Smooth muscle cell (in vitro differentiated cells): ENCODE results near the gene GRIP1. TPM values are rescaled to one million over a fixed set of nuclear protein-coding genes. Genes with fewer than 3 reads are reported as not detected.
A peak's percentile ranks its signal among the peaks of the same experiment; 100 is the strongest.

ENCODE experiments used
- DNase-seq: peaks from one replicate; lab custom pipeline; 2025; ENCODE audit not compliant: unreplicated experiment; lab: John Stamatoyannopoulos, UW
- H2AFZ ChIP-seq: fragments of 200-600 bp; sonication (generic); 2 replicates; pipeline ENCODE4 v1.6.0; 2016; ENCODE audit warnings: antibody characterized with exemption, low read depth, mild to moderate bottlenecking
- H3F3A ChIP-seq: fragments of 200-600 bp; sonication (generic); 2 replicates; pipeline ENCODE4 v1.6.0; 2017; ENCODE audit warnings: antibody characterized with exemption, low read depth
- H3K27ac ChIP-seq: fragments of 200-600 bp; sonication (generic); 2 replicates; pipeline ENCODE4 v1.5.1; 2016; ENCODE audit warnings: low read depth, mild to moderate bottlenecking
- H3K27me3 ChIP-seq: fragments of 200-600 bp; sonication (generic); 2 replicates; pipeline ENCODE4 v1.6.1; 2016; ENCODE audit warnings: low read depth, mild to moderate bottlenecking
- H3K36me3 ChIP-seq: fragments of 200-600 bp; sonication (generic); 2 replicates; pipeline ENCODE4 v1.5.1; 2016; ENCODE audit warnings: low read depth
- H3K4me1 ChIP-seq: fragments of 200-600 bp; sonication (generic); 2 replicates; pipeline ENCODE4 v1.5.1; 2016; ENCODE audit warnings: low read depth
- H3K4me2 ChIP-seq: fragments of 200-600 bp; sonication (generic); 2 replicates; pipeline ENCODE4 v1.6.0; 2016; ENCODE audit warnings: mild to moderate bottlenecking
- H3K4me3 ChIP-seq: fragments of 200-600 bp; sonication (generic); 2 replicates; pipeline ENCODE4 v1.5.1; 2016; ENCODE audit warnings: mild to moderate bottlenecking
- H3K79me2 ChIP-seq: fragments of 200-600 bp; sonication (generic); 2 replicates; pipeline ENCODE4 v1.6.0; 2016; ENCODE audit warnings: low read depth, mild to moderate bottlenecking
- H3K9ac ChIP-seq: fragments of 200-600 bp; sonication (generic); 2 replicates; pipeline ENCODE4 v1.6.0; 2016; ENCODE audit warnings: low read depth
- H3K9me3 ChIP-seq: fragments of 200-600 bp; sonication (generic); replicated peaks from 2 replicates; pipeline ENCODE4 v1.5.1; 2016; ENCODE audit warnings: low read depth
- H4K20me1 ChIP-seq: fragments of 200-600 bp; sonication (generic); 2 replicates; pipeline ENCODE4 v1.6.0; 2016; ENCODE audit warnings: low read depth
- WGBS: methylation state at CpG from one replicate; pipeline ENCODE4 v1.1.7; 2016; ENCODE audit warnings: low lambda C conversion rate; 5-methylcytosine and 5-hydroxymethylcytosine counted together
- polyA plus RNA-seq: library from polyadenylated mRNA; unstranded; fragments of >200 nt; fragmentation: Nextera tagmentation; extraction: Ambion mirVana; gene quantifications from 2 replicates; pipeline ENCODE4 v1.2.1, GENCODE V29; 2016
- total RNA-seq: library from RNA; depleted of rRNA; stranded (reverse); fragments of >200 nt; gene quantifications from 2 replicates; pipeline ENCODE4 v1.2.3, GENCODE V29; 2014
- TF ChIP-seq, protein P1 (sequence below): fragments of 200-600 bp; sonication (generic); IDR thresholded peaks from 2 replicates; pipeline ENCODE4 v1.5.1; 2017; ENCODE audit warnings: borderline replicate concordance, mild to moderate bottlenecking, antibody characterized with exemption; ENCODE audit not compliant: insufficient read depth, poor library complexity, severe bottlenecking

GRIP1 gene
- total and polyA plus RNA-seq, 2 experiments from 2014 or later: 4.0 to 5.9 TPM

DNA sequence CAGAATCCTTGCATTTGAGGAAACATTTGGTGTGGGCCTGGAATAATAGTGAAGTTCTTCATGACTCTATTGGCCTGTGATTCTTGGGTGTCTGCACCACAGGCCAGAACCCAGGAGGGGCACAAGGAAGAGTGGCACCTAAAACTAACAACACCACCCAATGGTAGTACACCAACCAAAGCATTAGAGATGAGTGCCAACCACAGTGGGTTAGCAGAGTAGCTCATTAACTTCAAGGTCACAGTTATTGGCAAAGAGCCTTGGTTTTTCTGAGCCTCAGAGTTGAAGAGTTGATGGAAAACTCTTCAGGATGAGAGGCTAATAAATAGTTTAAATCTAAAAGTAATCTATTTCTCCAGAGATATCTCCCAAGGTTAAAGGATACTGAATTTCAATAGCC is 319.6 kb downstream of the GRIP1 start:
- no peaks in the 10 kb centered on the region for H3K36me3 ChIP-seq
- H2AFZ ChIP-seq: no peak overlapping the region
- DNase-seq: no peak
- H3K9me3 ChIP-seq: no peaks in the 10 kb centered on the region
- no peaks in the 10 kb centered on the region for H4K20me1 ChIP-seq
- TF ChIP-seq, protein P1, sequence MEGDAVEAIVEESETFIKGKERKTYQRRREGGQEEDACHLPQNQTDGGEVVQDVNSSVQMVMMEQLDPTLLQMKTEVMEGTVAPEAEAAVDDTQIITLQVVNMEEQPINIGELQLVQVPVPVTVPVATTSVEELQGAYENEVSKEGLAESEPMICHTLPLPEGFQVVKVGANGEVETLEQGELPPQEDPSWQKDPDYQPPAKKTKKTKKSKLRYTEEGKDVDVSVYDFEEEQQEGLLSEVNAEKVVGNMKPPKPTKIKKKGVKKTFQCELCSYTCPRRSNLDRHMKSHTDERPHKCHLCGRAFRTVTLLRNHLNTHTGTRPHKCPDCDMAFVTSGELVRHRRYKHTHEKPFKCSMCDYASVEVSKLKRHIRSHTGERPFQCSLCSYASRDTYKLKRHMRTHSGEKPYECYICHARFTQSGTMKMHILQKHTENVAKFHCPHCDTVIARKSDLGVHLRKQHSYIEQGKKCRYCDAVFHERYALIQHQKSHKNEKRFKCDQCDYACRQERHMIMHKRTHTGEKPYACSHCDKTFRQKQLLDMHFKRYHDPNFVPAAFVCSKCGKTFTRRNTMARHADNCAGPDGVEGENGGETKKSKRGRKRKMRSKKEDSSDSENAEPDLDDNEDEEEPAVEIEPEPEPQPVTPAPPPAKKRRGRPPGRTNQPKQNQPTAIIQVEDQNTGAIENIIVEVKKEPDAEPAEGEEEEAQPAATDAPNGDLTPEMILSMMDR: no peak
- H3K27ac ChIP-seq: no peak overlapping the region
- no peaks in the 10 kb centered on the region for H3F3A ChIP-seq
- H3K79me2 ChIP-seq: no peaks in the 10 kb centered on the region
- H3K4me1 ChIP-seq: no peaks in the 10 kb centered on the region
- no peak overlapping the region for H3K4me3 ChIP-seq
- no peak overlapping the region for H3K9ac ChIP-seq
- H3K4me2 ChIP-seq: no peak overlapping the region
- H3K27me3 ChIP-seq: no peaks in the 10 kb centered on the region

DNA sequence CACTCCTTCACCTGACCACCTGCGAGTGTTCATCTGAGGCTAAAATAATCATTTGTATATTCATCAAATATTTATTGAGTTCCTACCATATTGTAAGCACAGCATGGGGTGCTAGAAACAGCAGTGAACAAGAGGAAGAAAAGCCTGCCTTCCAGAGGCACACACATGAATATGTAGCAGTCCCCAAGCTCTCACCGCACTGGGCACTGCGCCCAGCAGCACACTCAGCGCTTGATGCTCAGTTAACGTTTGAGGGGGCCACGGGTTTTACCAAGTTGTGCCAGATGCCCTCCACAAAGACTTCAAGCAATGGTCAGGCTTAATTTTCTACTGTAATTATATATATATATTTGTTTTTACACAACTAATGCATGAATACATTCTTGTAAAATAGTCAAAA is 324.6 kb downstream of the GRIP1 start:
- Histone ChIP-seq H3K27ac (no peak overlapping the region), H3K4me3 (no peak overlapping the region), H3K27me3 (no peaks in the 10 kb centered on the region), H3K36me3 (no peaks in the 10 kb centered on the region), H3K4me2 (no peak overlapping the region), H3K4me1 (no peaks in the 10 kb centered on the region), H3K9ac (no peak overlapping the region), H3K79me2 (no peaks in the 10 kb centered on the region), H3F3A (no peaks in the 10 kb centered on the region), H4K20me1 (no peaks in the 10 kb centered on the region), H3K9me3 (no peaks in the 10 kb centered on the region), H2AFZ (no peak overlapping the region)
- DNase-seq: no peak
- WGBS: 93% methylated on average over 6 of the region's 6 CpGs
- TF ChIP-seq, protein P1: no peak

DNA sequence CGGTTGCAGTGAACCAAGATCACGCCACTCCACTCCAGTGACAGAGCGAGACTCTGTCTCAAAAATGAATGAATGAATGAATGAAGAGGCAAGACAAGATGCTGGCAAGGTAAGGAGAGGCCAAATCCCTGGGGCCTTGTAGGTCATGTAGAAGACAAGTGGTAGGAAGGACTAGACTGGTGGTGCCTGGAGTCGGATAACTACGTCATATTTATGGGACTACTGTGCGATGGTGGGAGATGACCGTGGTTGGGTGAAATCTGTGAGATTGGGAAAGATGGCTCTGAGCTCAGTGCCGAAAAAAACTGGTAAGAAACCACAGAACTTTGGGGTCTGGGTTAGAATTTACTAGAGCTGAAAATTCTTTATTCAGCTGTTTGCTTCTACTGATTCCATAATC is 326.0 kb downstream of the GRIP1 start:
- 98% methylated on average over 8 of the region's 8 CpGs for WGBS
- Histone ChIP-seq H3K4me1 (no peaks in the 10 kb centered on the region), H4K20me1 (no peaks in the 10 kb centered on the region), H3K36me3 (no peaks in the 10 kb centered on the region), H2AFZ (no peak overlapping the region), H3K4me2 (no peak overlapping the region), H3K27me3 (no peaks in the 10 kb centered on the region), H3K79me2 (no peaks in the 10 kb centered on the region), H3F3A (no peaks in the 10 kb centered on the region), H3K4me3 (no peak overlapping the region), H3K27ac (no peak overlapping the region), H3K9ac (no peak overlapping the region), H3K9me3 (no peaks in the 10 kb centered on the region)
- TF ChIP-seq, protein P1: no peak
- DNase-seq: no peak

DNA sequence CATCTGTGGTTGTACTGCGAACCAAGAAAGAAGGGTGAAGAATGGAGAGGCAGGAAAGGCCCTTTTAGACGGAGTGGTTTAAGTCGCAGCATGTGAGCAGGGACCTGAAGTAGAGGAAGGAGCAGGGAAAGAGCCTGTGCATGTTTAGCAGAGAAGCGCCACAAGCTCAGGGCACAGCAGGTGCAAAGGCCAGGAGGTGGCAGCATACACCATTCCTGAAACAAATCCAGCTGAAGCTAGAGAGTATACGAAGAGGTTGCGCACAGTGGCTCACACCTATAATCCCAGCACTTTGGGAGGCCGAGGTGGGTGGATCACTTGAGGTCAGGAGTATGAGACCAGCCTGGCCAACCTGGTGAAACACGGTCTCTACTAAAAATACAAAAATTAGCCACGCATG is 326.7 kb downstream of the GRIP1 start:
- WGBS: 71% methylated on average over 9 of the region's 9 CpGs
- no peaks in the 10 kb centered on the region for H3K27me3 ChIP-seq
- no peak for DNase-seq

More for the DNA sequence above, 326.7 kb downstream of the GRIP1 start:
- TF ChIP-seq, protein P1: peak; percentile 40
- H4K20me1 ChIP-seq: no peaks in the 10 kb centered on the region
- no peak overlapping the region for H3K9ac ChIP-seq
- no peak overlapping the region for H3K4me2 ChIP-seq
- no peaks in the 10 kb centered on the region for H3K79me2 ChIP-seq
- no peak overlapping the region for H3K27ac ChIP-seq
- no peaks in the 10 kb centered on the region for H3K4me1 ChIP-seq
- H2AFZ ChIP-seq: no peak overlapping the region
- no peaks in the 10 kb centered on the region for H3K9me3 ChIP-seq
- no peaks in the 10 kb centered on the region for H3F3A ChIP-seq
- H3K4me3 ChIP-seq: no peak overlapping the region
- H3K36me3 ChIP-seq: no peaks in the 10 kb centered on the region
